Calu3 (cell line): Measurements from ENCODE around the gene FUOM. TPM values are rescaled to one million over a fixed set of nuclear protein-coding genes. Genes with fewer than 3 reads are reported as not detected.
A peak's percentile ranks its signal among the peaks of the same experiment; 100 is the strongest.

Experiments
- BruUV-seq: library from RNA; stranded (reverse); fragments of 400-500 nt; replicated peaks from 2 replicates; lab custom pipeline; 2021; lab: Mats Ljungman, UMichigan
- CTCF ChIA-PET: fragments of 300-600 bp; sonication (Branson Sonifier 250); formaldehyde crosslinking; loops from one replicate; lab custom pipeline; 2022; ENCODE audit warnings: antibody characterized with exemption; lab: Charles Lee
- DNase-seq: peaks from one replicate; pipeline ENCODE4 v3.0.0; 2022
- H3K27ac Mint-ChIP-seq: one replicate; pipeline ENCODE4 v1.8.0; 2022; ENCODE audit warnings: mixed read lengths; ENCODE audit not compliant: unreplicated experiment
- H3K27me3 Mint-ChIP-seq: one replicate; pipeline ENCODE4 v1.8.0; 2022; ENCODE audit warnings: mixed read lengths; ENCODE audit not compliant: unreplicated experiment
- H3K36me3 Mint-ChIP-seq: one replicate; pipeline ENCODE4 v1.8.0; 2022; ENCODE audit warnings: mild to moderate bottlenecking, moderate library complexity, mixed read lengths; ENCODE audit not compliant: insufficient read depth, unreplicated experiment
- H3K4me1 Mint-ChIP-seq: one replicate; pipeline ENCODE4 v1.8.0; 2022; ENCODE audit warnings: mild to moderate bottlenecking, low read depth, mixed read lengths; ENCODE audit not compliant: unreplicated experiment
- H3K4me3 Mint-ChIP-seq: one replicate; pipeline ENCODE4 v1.8.0; 2022; ENCODE audit warnings: mild to moderate bottlenecking, low read depth, moderate library complexity, mixed read lengths; ENCODE audit not compliant: unreplicated experiment
- H3K9me3 Mint-ChIP-seq: one replicate; pipeline ENCODE4 v1.8.0; 2022; ENCODE audit warnings: low read depth, mixed read lengths; ENCODE audit not compliant: unreplicated experiment
- CTCF ChIP-seq: fragments of 200-600 bp; IDR thresholded peaks from one replicate; pipeline ENCODE4 v1.8.0; 2022; ENCODE audit warnings: antibody characterized with exemption; ENCODE audit not compliant: unreplicated experiment
- intact Hi-C: fragments of 100-400 bp; cut with micrococcal nuclease; formaldehyde crosslinking; loops from one replicate; pipeline ENCODE4 v1.10.0; 2022; ENCODE audit not compliant: unreplicated experiment
- microRNA-seq: library from miRNA; unstranded; fragments of <30 nt; microRNA quantifications from one replicate; pipeline ENCODE4 v1.2.0, GENCODE V29; 2022
- total RNA-seq: library from RNA; stranded (reverse); gene quantifications from 2 replicates; pipeline ENCODE4 v1.2.3, GENCODE V29; 2022

The FUOM gene
- total RNA-seq, 1 experiment from 2014 or later: 11.5 TPM

GRCh38 chr10:133307776-133308420, 49.9 kb downstream of the FUOM start:
- Mint-ChIP-seq H3K27ac (peak overlapping the region; percentile 82), H3K4me1 (peaks cover 8% of the 10 kb centered on the region), H3K9me3 (no peaks in the 10 kb centered on the region), H3K4me3 (peak overlapping the region; percentile 76), H3K27me3 (no peaks in the 10 kb centered on the region), H3K36me3 (peaks cover 32% of the 10 kb centered on the region)
- no TSS peak for BruUV-seq
- intact Hi-C loops: no loop called here
- TF ChIP-seq CTCF: peak; percentile 58
- peak; percentile 85 for DNase-seq
- CTCF ChIA-PET: interaction anchor here (1.2 kb wide), 1 partner anchor 16 kb away, joined by 4 read pairs; no protein-coding TSS in a partner anchor

GRCh38 chr10:133306941-133307379, 50.9 kb downstream of the FUOM start:
- intact Hi-C loops: no loop called here

GRCh38 chr10:133306097-133306476, 51.7 kb downstream of the FUOM start:
- Mint-ChIP-seq H3K27ac (no peak overlapping the region), H3K36me3 (peaks cover 32% of the 10 kb centered on the region), H3K9me3 (no peaks in the 10 kb centered on the region), H3K4me3 (no peak overlapping the region), H3K27me3 (no peaks in the 10 kb centered on the region), H3K4me1 (peaks cover 8% of the 10 kb centered on the region)
- BruUV-seq: no TSS peak
- DNase-seq: no peak
- CTCF ChIA-PET: no interaction called here
- no peak for TF ChIP-seq CTCF
- intact Hi-C loops: no loop called here

More at GRCh38 chr10:133306941-133307379, 50.9 kb downstream of the FUOM start:
- CTCF ChIA-PET: interaction anchor here (1.2 kb wide), 1 partner anchor 17 kb away, joined by 4 read pairs; no protein-coding TSS in a partner anchor
- peak overlapping the region; percentile 76 for H3K4me3 Mint-ChIP-seq
- H3K4me1 Mint-ChIP-seq: peaks cover 8% of the 10 kb centered on the region
- no peak overlapping the region for H3K27ac Mint-ChIP-seq
- no peak for DNase-seq
- no peaks in the 10 kb centered on the region for H3K27me3 Mint-ChIP-seq
- H3K9me3 Mint-ChIP-seq: no peaks in the 10 kb centered on the region
- TF ChIP-seq CTCF: no peak
- BruUV-seq: no TSS peak
- peaks cover 32% of the 10 kb centered on the region for H3K36me3 Mint-ChIP-seq

Small RNAs within 50 kb of the gene (microRNA-seq; reads per million reads assigned to microRNA genes)
- 5.3 reads per million, percentile 16 among the genes with 10 or more reads in this experiment for gene MIR3944

Other genes starting within 250 kb of the FUOM start
- 1.2 and 1.7 TPM in 2 replicates for gene KNDC1, start 197.8 kb downstream of the FUOM start, total RNA-seq
- gene UTF1, start 127.8 kb downstream of the FUOM start, total RNA-seq: not detected in 2 replicates
- not detected in 2 replicates for gene VENTX, start 120.2 kb downstream of the FUOM start, total RNA-seq
- 40.4 and 54.4 TPM in 2 replicates for gene ADAM8, start 81.2 kb downstream of the FUOM start, total RNA-seq
- gene TUBGCP2, start 49.1 kb downstream of the FUOM start, total RNA-seq: 41.0 and 47.2 TPM in 2 replicates
- gene ZNF511, start 49.1 kb downstream of the FUOM start, total RNA-seq: 21.2 and 24.0 TPM in 2 replicates
- not detected in 2 replicates for gene CALY, start 21.1 kb downstream of the FUOM start, total RNA-seq
- not detected in 2 replicates for gene PRAP1, start 10.6 kb downstream of the FUOM start, total RNA-seq
- 53.5 and 58.1 TPM in 2 replicates for gene ECHS1, start 15.3 kb upstream of the FUOM start, total RNA-seq
- gene PAOX, start 21.2 kb upstream of the FUOM start, total RNA-seq: 1.4 and 2.9 TPM in 2 replicates
- gene MTG1, start 36.1 kb upstream of the FUOM start, total RNA-seq: 37.8 and 39.5 TPM in 2 replicates
- gene SPRN, start 66.6 kb upstream of the FUOM start, total RNA-seq: 0.15 TPM in 1 of 2 replicates, not detected in the other
- gene SCART1, start 95.9 kb upstream of the FUOM start, total RNA-seq: 1.8 and 2.2 TPM in 2 replicates
- 1.7 and 3.5 TPM in 2 replicates for gene CYP2E1, start 169.3 kb upstream of the FUOM start, total RNA-seq
- gene SYCE1, start 207.6 kb upstream of the FUOM start, total RNA-seq: not detected in 2 replicates